Sigmoid colon (tissue), 7 donors: ENCODE data around the gene HOXB6. TPM values are rescaled to one million over a fixed set of nuclear protein-coding genes. Genes with fewer than 3 reads are reported as not detected.

Source experiments
- DNase-seq: peaks from one replicate; pipeline ENCODE4 v3.0.0-alpha.2; 2019
- H3K27ac ChIP-seq, 4 donors: fragments of 200-600 bp; sonication (generic); one replicate each; pipeline ENCODE4 v1.5.1; 2016 to 2019; ENCODE audit warnings: mild to moderate bottlenecking in 1 of 4
- H3K27me3 ChIP-seq, 3 donors: fragments of 200-600 bp; sonication (generic); one replicate each; pipeline ENCODE4 v1.5.1; 2019; ENCODE audit warnings: mild to moderate bottlenecking in 1 of 3
- H3K36me3 ChIP-seq, 4 donors: fragments of 200-600 bp; sonication (generic); one replicate each; pipeline ENCODE4 v1.5.1; 2016 to 2019
- H3K4me1 ChIP-seq, 4 donors: fragments of 200-600 bp; sonication (generic); one replicate each; pipeline ENCODE4 v1.5.1; 2017 to 2019
- H3K4me3 ChIP-seq, 4 donors: fragments of 200-600 bp; sonication (generic); one replicate each; pipeline ENCODE4 v1.5.1; 2017 to 2019; ENCODE audit warnings: mild to moderate bottlenecking in 2 of 4, moderate library complexity in 1 of 4
- H3K9me3 ChIP-seq, 4 donors: fragments of 200-600 bp in 3 of 4; sonication (generic) in 3 of 4; one replicate each; pipeline versions ENCODE4 v1.5.1 to v1.6.1; 2013 to 2019
- CTCF ChIP-seq, 4 experiments: fragments of 450-650 bp in 3 of 4; fragments of 200-600 bp in 1 of 4; IDR thresholded peaks; one replicate each; pipeline ENCODE4 v1.5.1; 2016 to 2019; ENCODE audit warnings: antibody characterized with exemption in 4 of 4, mild to moderate bottlenecking in 3 of 4, moderate library complexity in 2 of 4
- EP300 ChIP-seq, 4 donors: sonication (generic); formaldehyde crosslinking; IDR thresholded peaks; one replicate each; pipeline ENCODE4 v1.6.1; 2017; ENCODE audit warnings: antibody characterized with exemption in 4 of 4
- POLR2A ChIP-seq, 2 donors: fragments of 450-650 bp; IDR thresholded peaks; one replicate each; pipeline ENCODE4 v1.6.1; 2016; ENCODE audit warnings: antibody characterized with exemption in 2 of 2, mild to moderate bottlenecking in 2 of 2, moderate library complexity in 2 of 2
- POLR2AphosphoS5 ChIP-seq, 4 donors: sonication (generic); formaldehyde crosslinking; IDR thresholded peaks; one replicate each; pipeline ENCODE4 v1.6.1; 2017; ENCODE audit warnings: antibody characterized with exemption in 4 of 4
- WGBS, 2 donors: extraction: QIAGEN DNeasy Blood & Tissue Kit; methylation state at CpG; one replicate each; pipeline ENCODE4 v1.1.7; 2013; 5-methylcytosine and 5-hydroxymethylcytosine counted together
- intact Hi-C: fragments of 100-400 bp; cut with DNase I; formaldehyde crosslinking; loops from one replicate; pipeline ENCODE4 v1.15.1; 2023
- polyA plus RNA-seq, 3 donors: library from polyadenylated mRNA; stranded (reverse); fragments of 200-250 nt; gene quantifications; one replicate each; pipeline ENCODE4 v1.2.3, GENCODE V29; 2013
- total RNA-seq, 4 donors: library from RNA; depleted of rRNA; stranded (reverse); fragments of >200 nt; gene quantifications; one replicate each; pipeline ENCODE4 v1.1.0, GENCODE V29; 2016
- donor health status: healthy with polysubstance abuse.
- donor health status: Bipolar disorder and iron deficiency.
- donor health status: healthy.

The HOXB6 gene
- total and polyA plus RNA-seq, 7 donors = 6.0 to 28.5 (median 10.2) TPM

- WGBS, 2 donors = 6 to 11% methylated on average over 41 of the region's 41 CpGs
- Histone ChIP-seq H3K9me3 (no peaks in the 10 kb centered on the region), H3K4me1 (peaks cover 0 to 62% (median 52%) of the 10 kb centered on the region in 4 donors), H3K27me3 (peaks cover 77 to 100% (median 88%) of the 10 kb centered on the region in 3 donors), H3K27ac (no peak within 1 kb of the TSS), H3K4me3 (peak within 1 kb of the TSS in 3 of 4 donors; percentile 7 to 59 (median 41)), H3K36me3 (no peaks in the 10 kb centered on the region)
- intact Hi-C loops = loop anchor here (5.0 to 10.0 kb wide), 4 partner anchors 102 to 591 kb away; partner anchors contain the start of gene IGF2BP1
- DNase-seq = no peak
- TF ChIP-seq POLR2AphosphoS5 (IDR thresholded peaks at IDR 0.05) (peak in 3 of 4 donors; percentile 11 to 48 (median 41)), CTCF (IDR thresholded peaks at IDR 0.05) (no peak), EP300 (IDR thresholded peaks at IDR 0.05) (no peak)
Observed at GRCh38 chr17:48615047-48615962, 10.5 kb upstream of the HOXB6 start, which contains the start of gene HOXB8. TSS of gene HOXB8 (minus strand) at chr17:48615292. CDS start at chr17:48614704, 588 bp downstream.

- peaks cover 0 to 68% (median 56%) of the 10 kb centered on the region in 4 donors for H3K4me1 ChIP-seq
- no peak for DNase-seq
- H3K4me3 ChIP-seq = peak overlapping the region in 3 of 4 donors; percentile 7 to 59 (median 41)
- H3K9me3 ChIP-seq = no peaks in the 10 kb centered on the region
- TF ChIP-seq EP300 (IDR thresholded peaks at IDR 0.05) = no peak
- TF ChIP-seq CTCF (IDR thresholded peaks at IDR 0.05) = no peak
- TF ChIP-seq POLR2AphosphoS5 (IDR thresholded peaks at IDR 0.05) = peak in 1 of 4 donors; percentile 49
- peak overlapping the region in 1 of 4 donors; percentile 81 for H3K27ac ChIP-seq
- H3K36me3 ChIP-seq = no peaks in the 10 kb centered on the region
- peaks cover 66 to 99% (median 76%) of the 10 kb centered on the region in 3 donors for H3K27me3 ChIP-seq
- intact Hi-C loops = loop anchor here (10.0 kb wide), 2 partner anchors 381 to 589 kb away; partner anchors contain the start of gene IGF2BP1
- WGBS, 2 donors = 12 to 14% methylated on average over 55 of the region's 55 CpGs
Observed at GRCh38 chr17:48613862-48614694, 9.3 kb upstream of the HOXB6 start.

DNA sequence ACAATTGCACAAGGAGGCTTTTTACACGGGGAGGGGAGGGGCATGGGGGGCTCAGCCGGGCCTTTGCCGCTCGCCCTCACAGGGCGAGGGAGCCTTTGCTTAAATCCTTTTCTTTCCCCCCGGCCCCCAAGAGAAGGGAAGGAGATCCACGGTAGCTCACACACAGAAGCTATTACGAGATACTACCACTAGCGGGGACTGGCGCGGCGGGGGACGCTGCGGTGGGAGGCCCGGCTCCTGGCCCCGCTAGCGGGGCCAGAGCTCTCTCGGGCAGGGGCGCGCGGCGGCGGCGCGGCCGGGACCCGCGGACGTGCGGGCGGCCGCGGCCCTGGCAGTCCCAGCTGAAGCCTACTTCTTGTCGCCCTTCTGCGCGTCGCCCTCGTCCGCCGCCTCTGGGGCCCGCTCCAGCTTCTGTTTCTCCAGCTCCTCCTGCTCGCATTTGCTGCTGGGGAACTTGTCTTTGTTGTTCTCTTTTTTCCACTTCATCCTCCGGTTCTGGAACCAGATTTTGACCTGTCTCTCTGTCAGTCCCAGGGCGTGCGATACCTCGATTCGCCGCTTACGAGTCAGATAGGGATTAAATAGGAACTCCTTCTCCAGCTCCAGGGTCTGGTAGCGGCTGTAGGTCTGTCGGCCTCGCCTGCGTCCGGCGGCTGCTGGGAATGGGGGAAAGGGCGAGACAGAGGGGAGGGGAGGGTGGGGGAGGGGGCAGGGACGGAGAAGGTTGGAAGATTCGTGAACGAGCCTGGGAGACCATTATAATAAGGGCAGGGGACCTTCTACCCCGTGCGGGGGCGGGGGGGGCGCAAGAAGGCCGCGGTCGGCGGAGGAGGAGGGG, 8.3 kb upstream of the HOXB6 start:
- H3K4me3 ChIP-seq = peak overlapping the region in 3 of 4 donors; percentile 30 to 59 (median 41)
- DNase-seq = no peak
- TF ChIP-seq POLR2AphosphoS5 (IDR thresholded peaks at IDR 0.05) (peak; percentile 6 to 42 (median 34)), CTCF (IDR thresholded peaks at IDR 0.05) (peak in 1 of 4 experiments; percentile 7), EP300 (IDR thresholded peaks at IDR 0.05) (no peak)
- H3K36me3 ChIP-seq = no peaks in the 10 kb centered on the region
- peaks cover 0 to 64% (median 50%) of the 10 kb centered on the region in 4 donors for H3K4me1 ChIP-seq
- peak overlapping the region in 3 of 4 donors; percentile 70 to 81 (median 70) for H3K27ac ChIP-seq
- peaks cover 61 to 96% (median 68%) of the 10 kb centered on the region in 3 donors for H3K27me3 ChIP-seq
- intact Hi-C loops = loop anchor here (10.0 kb wide), 2 partner anchors 382 to 588 kb away; partner anchors contain the start of gene IGF2BP1
- WGBS, 2 donors = 2% methylated on average over 67 of the region's 67 CpGs
- no peaks in the 10 kb centered on the region for H3K9me3 ChIP-seq

DNA sequence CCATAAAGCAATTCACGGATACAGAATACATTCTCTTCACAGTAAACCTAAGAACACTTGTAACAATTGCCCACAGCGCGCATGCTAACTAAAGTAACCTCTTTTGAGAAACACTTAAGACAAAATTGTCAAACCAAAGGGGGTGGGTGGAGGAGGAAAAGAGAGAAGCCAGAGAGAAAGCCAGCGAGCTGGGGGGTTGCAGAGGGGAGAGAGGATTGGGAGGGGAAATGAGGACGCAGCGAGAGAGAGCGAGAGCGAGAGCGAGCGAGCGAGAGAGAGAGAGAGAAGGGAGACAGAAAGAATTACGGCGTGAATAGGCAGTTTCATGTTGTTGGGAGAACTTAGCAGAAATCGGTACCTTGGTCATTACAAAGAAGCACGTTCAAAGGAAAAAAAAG, 7.7 kb upstream of the HOXB6 start:
- Histone ChIP-seq H3K9me3 (no peaks in the 10 kb centered on the region), H3K4me1 (peaks cover 0 to 58% (median 44%) of the 10 kb centered on the region in 4 donors), H3K27me3 (peaks cover 55 to 90% (median 62%) of the 10 kb centered on the region in 3 donors), H3K27ac (peak overlapping the region in 3 of 4 donors; percentile 70 to 81 (median 70)), H3K36me3 (peaks cover 0 to under 1% (median under 1%) of the 10 kb centered on the region in 4 donors), H3K4me3 (peak overlapping the region in 3 of 4 donors; percentile 30 to 59 (median 41))
- DNase-seq = no peak
- intact Hi-C loops = loop anchor here (10.0 kb wide), 2 partner anchors 382 to 588 kb away; partner anchors contain the start of gene IGF2BP1
- 2 to 4% methylated on average over 15 of the region's 15 CpGs for WGBS, 2 donors
- TF ChIP-seq POLR2AphosphoS5 (IDR thresholded peaks at IDR 0.05) (no peak), POLR2A (IDR thresholded peaks at IDR 0.05) (no peak)
